OCI-LY7 (cell line): ENCODE results near the gene SIRPG.

Experiments
- EZH2phosphoT487 ChIP-seq: fragments of 200-600 bp; sonication (generic); IDR thresholded peaks from 2 replicates; pipeline ENCODE4 v1.6.1; 2018; ENCODE audit warnings: low read depth, borderline replicate concordance, mild to moderate bottlenecking, mixed run types, antibody characterized with exemption, low read length, moderate library complexity, mixed read lengths
- TF ChIP-seq, protein P1 (sequence below): fragments of 200-600 bp; sonication (generic); conservative IDR thresholded peaks from 2 replicates; pipeline ENCODE4 v1.5.1; 2014; ENCODE audit warnings: mild to moderate bottlenecking, antibody characterized with exemption, low read length, moderate library complexity, mixed read lengths

GRCh38 chr20:1665345-1665744 lies 7.8 kb upstream of the SIRPG start:
- TF ChIP-seq, protein P1, sequence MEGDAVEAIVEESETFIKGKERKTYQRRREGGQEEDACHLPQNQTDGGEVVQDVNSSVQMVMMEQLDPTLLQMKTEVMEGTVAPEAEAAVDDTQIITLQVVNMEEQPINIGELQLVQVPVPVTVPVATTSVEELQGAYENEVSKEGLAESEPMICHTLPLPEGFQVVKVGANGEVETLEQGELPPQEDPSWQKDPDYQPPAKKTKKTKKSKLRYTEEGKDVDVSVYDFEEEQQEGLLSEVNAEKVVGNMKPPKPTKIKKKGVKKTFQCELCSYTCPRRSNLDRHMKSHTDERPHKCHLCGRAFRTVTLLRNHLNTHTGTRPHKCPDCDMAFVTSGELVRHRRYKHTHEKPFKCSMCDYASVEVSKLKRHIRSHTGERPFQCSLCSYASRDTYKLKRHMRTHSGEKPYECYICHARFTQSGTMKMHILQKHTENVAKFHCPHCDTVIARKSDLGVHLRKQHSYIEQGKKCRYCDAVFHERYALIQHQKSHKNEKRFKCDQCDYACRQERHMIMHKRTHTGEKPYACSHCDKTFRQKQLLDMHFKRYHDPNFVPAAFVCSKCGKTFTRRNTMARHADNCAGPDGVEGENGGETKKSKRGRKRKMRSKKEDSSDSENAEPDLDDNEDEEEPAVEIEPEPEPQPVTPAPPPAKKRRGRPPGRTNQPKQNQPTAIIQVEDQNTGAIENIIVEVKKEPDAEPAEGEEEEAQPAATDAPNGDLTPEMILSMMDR, result no peak
- TF ChIP-seq EZH2phosphoT487, result no peak
